Suprapubic skin (tissue), 4 donors: ENCODE results near the gene SNUPN. TPM values are rescaled to one million over a fixed set of nuclear protein-coding genes. Genes with fewer than 3 reads are reported as not detected.
A peak's percentile ranks its signal among the peaks of the same experiment; 100 is the strongest.

Source experiments
- DNase-seq, 2 donors: peaks; one replicate each; pipeline ENCODE4 v3.0.0-alpha.2; 2019; ENCODE audit warnings: low spot score in 2 of 2
- H3K27ac ChIP-seq: fragments of 200-600 bp; sonication (generic); one replicate; pipeline ENCODE4 v1.5.1; 2019
- H3K27me3 ChIP-seq: fragments of 200-600 bp; sonication (generic); one replicate; pipeline ENCODE4 v1.5.1; 2019
- H3K36me3 ChIP-seq: fragments of 200-600 bp; sonication (generic); one replicate; pipeline ENCODE4 v1.5.1; 2019
- H3K4me1 ChIP-seq: fragments of 200-600 bp; sonication (generic); one replicate; pipeline ENCODE4 v1.5.1; 2019
- H3K4me3 ChIP-seq: fragments of 200-600 bp; sonication (generic); one replicate; pipeline ENCODE4 v1.5.1; 2019; ENCODE audit warnings: mild to moderate bottlenecking
- H3K9me3 ChIP-seq: fragments of 200-600 bp; sonication (generic); one replicate; pipeline ENCODE4 v1.5.1; 2019
- EP300 ChIP-seq: sonication (generic); formaldehyde crosslinking; IDR thresholded peaks from one replicate; pipeline ENCODE4 v1.6.1; 2017; ENCODE audit warnings: antibody characterized with exemption
- POLR2A ChIP-seq, 2 donors: fragments of 450-650 bp; IDR thresholded peaks; one replicate each; pipeline ENCODE4 v1.6.1; 2017; ENCODE audit warnings: antibody characterized with exemption in 2 of 2, mild to moderate bottlenecking in 2 of 2, moderate library complexity in 2 of 2
- POLR2AphosphoS5 ChIP-seq, 3 donors: sonication (generic); formaldehyde crosslinking; IDR thresholded peaks; one replicate each; pipeline ENCODE4 v1.6.1; 2017; ENCODE audit warnings: antibody characterized with exemption in 3 of 3
- WGBS: methylation state at CpG from one replicate; pipeline ENCODE4 v1.1.5; 2018; 5-methylcytosine and 5-hydroxymethylcytosine counted together
- total RNA-seq, 4 donors: library from RNA; depleted of rRNA; stranded (reverse); fragments of >200 nt; gene quantifications; one replicate each; pipeline ENCODE4 v1.1.0, GENCODE V29; 2016
- TF ChIP-seq, protein P1 (sequence below), 2 donors: fragments of 200-600 bp in 1 of 2; fragments of 450-650 bp in 1 of 2; sonication (generic) in 1 of 2; IDR thresholded peaks; one replicate each; pipeline ENCODE4 v1.5.1; 2016 to 2019; ENCODE audit warnings: antibody characterized with exemption in 2 of 2, mild to moderate bottlenecking in 1 of 2, moderate library complexity in 1 of 2

The SNUPN gene
- total RNA-seq, 4 donors from 2014 or later: 12.8 to 31.7 (median 17.5) TPM

DNA sequence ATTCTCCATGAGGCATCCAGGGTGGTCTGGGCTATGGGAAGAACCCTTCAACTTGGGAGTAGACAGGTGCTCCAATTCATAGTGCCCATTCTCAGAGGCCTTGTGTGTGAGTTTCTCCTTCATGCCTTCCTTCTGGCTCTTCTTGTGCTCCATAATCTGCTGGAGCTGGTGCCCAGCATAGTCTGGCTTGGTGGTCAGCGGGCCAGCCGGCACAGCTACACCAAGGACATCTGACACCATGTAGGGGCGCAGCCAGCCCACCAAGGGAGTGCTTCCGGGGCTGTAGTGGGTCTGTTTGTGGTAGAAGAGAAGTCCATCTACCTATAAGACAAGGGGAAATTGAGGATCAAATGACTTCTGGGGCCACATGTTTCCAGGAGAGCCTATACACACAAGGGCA is 27.2 kb downstream of the SNUPN start:
- TF ChIP-seq EP300 (no peak), POLR2AphosphoS5 (IDR thresholded peaks at IDR 0.05) (no peak), POLR2A (IDR thresholded peaks at IDR 0.05) (no peak)
- TF ChIP-seq, protein P1, sequence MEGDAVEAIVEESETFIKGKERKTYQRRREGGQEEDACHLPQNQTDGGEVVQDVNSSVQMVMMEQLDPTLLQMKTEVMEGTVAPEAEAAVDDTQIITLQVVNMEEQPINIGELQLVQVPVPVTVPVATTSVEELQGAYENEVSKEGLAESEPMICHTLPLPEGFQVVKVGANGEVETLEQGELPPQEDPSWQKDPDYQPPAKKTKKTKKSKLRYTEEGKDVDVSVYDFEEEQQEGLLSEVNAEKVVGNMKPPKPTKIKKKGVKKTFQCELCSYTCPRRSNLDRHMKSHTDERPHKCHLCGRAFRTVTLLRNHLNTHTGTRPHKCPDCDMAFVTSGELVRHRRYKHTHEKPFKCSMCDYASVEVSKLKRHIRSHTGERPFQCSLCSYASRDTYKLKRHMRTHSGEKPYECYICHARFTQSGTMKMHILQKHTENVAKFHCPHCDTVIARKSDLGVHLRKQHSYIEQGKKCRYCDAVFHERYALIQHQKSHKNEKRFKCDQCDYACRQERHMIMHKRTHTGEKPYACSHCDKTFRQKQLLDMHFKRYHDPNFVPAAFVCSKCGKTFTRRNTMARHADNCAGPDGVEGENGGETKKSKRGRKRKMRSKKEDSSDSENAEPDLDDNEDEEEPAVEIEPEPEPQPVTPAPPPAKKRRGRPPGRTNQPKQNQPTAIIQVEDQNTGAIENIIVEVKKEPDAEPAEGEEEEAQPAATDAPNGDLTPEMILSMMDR (IDR thresholded peaks at IDR 0.05): no peak
- no peaks in the 10 kb centered on the region for H3K9me3 ChIP-seq
- 94% methylated on average over 4 of the region's 4 CpGs for WGBS
- peaks cover 92% of the 10 kb centered on the region for H3K36me3 ChIP-seq
- peaks cover 9% of the 10 kb centered on the region for H3K4me1 ChIP-seq
- no peak overlapping the region for H3K4me3 ChIP-seq
- H3K27ac ChIP-seq: no peak overlapping the region
- no peak for DNase-seq
- no peaks in the 10 kb centered on the region for H3K27me3 ChIP-seq

DNA sequence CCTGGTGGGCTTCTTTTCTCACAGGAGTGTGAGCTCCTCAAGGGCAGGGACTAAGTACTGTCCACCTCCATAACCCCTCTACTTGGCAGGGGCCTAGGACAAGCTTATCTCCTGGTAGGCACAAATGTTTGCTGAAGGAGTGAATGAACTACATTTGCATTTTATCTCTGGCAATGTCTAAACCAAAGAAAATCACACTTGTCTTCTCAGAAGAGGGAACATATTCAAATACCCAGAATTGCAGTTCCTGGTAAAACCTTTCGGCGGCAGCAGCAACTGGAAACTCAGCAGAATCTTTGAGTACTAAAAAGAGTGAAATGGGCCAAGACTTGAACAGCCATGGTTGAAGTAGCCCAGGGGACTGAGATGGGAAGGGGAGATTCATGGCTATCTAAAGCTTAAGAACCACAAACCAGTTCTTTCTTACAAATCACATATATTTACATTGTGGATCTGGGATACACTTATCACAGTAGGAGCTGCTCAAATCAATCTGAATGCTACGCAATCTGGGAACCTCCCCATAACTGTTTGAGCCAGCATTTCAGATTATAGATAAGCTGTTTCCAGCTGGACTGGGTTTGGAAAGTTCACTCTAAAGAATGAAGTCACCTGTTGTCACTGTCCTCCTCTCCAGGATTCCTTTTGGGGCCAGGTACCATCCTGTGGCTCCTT is 27.7 kb downstream of the SNUPN start:
- Histone ChIP-seq H3K27ac (no peak overlapping the region), H3K9me3 (no peaks in the 10 kb centered on the region), H3K36me3 (peaks cover 88% of the 10 kb centered on the region), H3K27me3 (no peaks in the 10 kb centered on the region), H3K4me3 (no peak overlapping the region), H3K4me1 (peaks cover 9% of the 10 kb centered on the region)
- TF ChIP-seq EP300: no peak
- TF ChIP-seq, protein P1 (IDR thresholded peaks at IDR 0.05): peak in 1 of 2 donors; percentile 26
- no peak for DNase-seq
- 55% methylated on average over 3 of the region's 3 CpGs for WGBS

DNA sequence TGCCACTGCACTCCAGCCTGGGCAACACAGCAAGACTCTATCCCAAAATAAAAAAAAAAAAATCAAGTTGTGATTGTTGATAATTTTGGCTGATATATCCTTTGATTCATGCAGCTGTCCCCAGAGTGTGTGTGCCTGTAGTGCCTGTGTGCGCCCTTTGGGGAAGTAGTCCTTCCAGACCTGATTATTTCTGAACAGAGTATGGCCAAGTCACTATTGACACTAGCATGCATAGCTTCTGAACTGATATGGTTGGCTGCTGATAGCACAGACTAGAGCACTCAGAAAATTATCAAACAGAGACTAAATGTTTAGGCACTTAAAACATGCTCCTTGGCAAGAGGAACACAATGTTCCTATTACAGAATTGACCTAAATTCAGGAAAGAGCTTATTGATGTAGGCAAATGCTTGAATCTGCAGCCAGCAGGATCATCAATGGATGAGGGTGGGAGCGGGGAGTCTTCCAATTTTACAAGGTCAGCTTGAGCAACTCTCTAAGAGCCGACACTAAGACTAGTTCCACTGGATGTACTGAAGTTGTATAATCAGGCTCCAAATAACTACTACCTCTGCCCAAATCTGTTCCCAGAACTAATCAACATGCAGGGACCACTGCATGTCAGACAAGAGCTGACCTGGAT is 28.7 kb downstream of the SNUPN start:
- H3K4me3 ChIP-seq: no peak overlapping the region
- no peaks in the 10 kb centered on the region for H3K9me3 ChIP-seq
- TF ChIP-seq POLR2A (IDR thresholded peaks at IDR 0.05) (no peak), EP300 (no peak), POLR2AphosphoS5 (IDR thresholded peaks at IDR 0.05) (no peak)
- TF ChIP-seq, protein P1 (IDR thresholded peaks at IDR 0.05): no peak
- 87% methylated on average over 3 of the region's 3 CpGs for WGBS
- H3K36me3 ChIP-seq: peaks cover 88% of the 10 kb centered on the region
- no peak overlapping the region for H3K27ac ChIP-seq
- peaks cover 9% of the 10 kb centered on the region for H3K4me1 ChIP-seq
- DNase-seq: no peak
- no peaks in the 10 kb centered on the region for H3K27me3 ChIP-seq

DNA sequence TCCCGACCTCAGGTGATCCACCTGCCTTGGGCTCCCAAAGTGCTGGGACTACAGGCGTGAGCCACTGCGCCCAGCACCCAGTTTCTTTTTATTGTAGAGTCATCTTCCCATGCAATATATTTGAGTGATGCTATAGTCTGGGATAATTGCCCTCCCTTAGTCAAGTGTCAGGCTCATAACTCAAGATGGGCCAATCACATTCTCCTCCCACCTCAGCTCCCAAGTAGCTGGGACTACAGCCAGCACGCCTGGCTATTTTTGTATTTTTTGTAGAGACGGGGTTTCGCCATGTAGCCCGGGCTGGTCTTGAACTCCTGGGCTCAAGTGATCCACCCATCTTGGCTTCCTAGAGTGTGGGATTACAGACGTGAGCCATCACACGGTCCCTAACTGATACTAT is 31.2 kb downstream of the SNUPN start:
- WGBS: 89% methylated on average over 9 of the region's 9 CpGs
- DNase-seq: no peak
- TF ChIP-seq EP300 (no peak), POLR2A (IDR thresholded peaks at IDR 0.05) (no peak), POLR2AphosphoS5 (IDR thresholded peaks at IDR 0.05) (no peak)
- TF ChIP-seq, protein P1 (IDR thresholded peaks at IDR 0.05): no peak
- Histone ChIP-seq H3K27ac (no peak overlapping the region), H3K27me3 (no peaks in the 10 kb centered on the region), H3K4me1 (peaks cover 9% of the 10 kb centered on the region), H3K9me3 (no peaks in the 10 kb centered on the region), H3K36me3 (peaks cover 66% of the 10 kb centered on the region), H3K4me3 (no peak overlapping the region)

DNA sequence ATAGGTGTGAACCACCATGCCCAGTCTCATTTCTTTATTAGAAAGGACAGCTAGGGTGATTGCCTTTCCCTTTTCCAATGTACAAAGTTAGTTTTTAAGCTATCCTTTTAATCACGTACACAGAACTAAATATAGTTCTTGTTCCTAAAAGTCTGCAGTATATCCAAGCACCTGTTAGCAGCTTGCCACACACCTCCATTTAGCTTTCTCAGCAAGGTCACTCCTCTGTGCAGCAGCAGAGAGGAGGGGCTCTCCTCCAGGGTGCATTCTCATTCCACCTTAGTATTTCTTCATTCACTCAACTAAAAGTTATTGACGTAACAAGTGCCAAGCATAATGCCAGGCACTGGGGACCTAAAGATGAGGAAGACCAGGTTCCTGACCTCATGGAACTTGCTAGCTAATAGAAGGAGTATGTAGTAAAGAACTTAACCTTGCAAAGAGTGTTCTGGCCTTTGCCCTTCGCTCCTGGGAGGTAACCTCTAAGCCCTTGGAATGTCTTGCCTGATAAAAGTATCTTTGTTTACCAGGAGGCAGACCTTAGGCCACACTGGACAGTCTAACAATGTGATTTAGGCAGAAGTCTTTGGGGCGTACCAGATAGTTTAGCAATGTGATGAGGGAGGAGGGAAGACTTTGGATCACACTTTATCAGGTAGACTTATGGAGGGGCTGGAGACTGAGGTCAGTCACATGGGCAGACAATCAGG is 33.7 kb downstream of the SNUPN start:
- TF ChIP-seq EP300: no peak
- no peak for TF ChIP-seq POLR2A (IDR thresholded peaks at IDR 0.05)
- TF ChIP-seq, protein P1 (IDR thresholded peaks at IDR 0.05): no peak
- TF ChIP-seq POLR2AphosphoS5 (IDR thresholded peaks at IDR 0.05): no peak
- H3K4me3 ChIP-seq: no peak overlapping the region
- H3K4me1 ChIP-seq: no peaks in the 10 kb centered on the region
- H3K27me3 ChIP-seq: no peaks in the 10 kb centered on the region
- no peak for DNase-seq
- no peaks in the 10 kb centered on the region for H3K9me3 ChIP-seq
- WGBS: 98% methylated on average over 4 of the region's 4 CpGs
- no peak overlapping the region for H3K27ac ChIP-seq
- H3K36me3 ChIP-seq: peaks cover 43% of the 10 kb centered on the region
